SK-N-SH (cell line): Measurements from ENCODE around the gene CPNE2. TPM values are rescaled to one million over a fixed set of nuclear protein-coding genes. Genes with fewer than 3 reads are reported as not detected.

ENCODE experiments used
- CTCF ChIA-PET: fragments of 300-600, 350-600 bp; formaldehyde crosslinking; extraction: SDS; loops from one replicate; lab custom pipeline; 2021; lab: Yijun Ruan, JAX
- POLR2A ChIA-PET: fragments of 350-600 bp; sonication (Branson Sonifier 250); formaldehyde crosslinking; extraction: SDS; loops from one replicate; lab custom pipeline; 2020; ENCODE audit warnings: antibody characterized with exemption, inconsistent platforms; lab: Yijun Ruan, JAX
- DNase-seq: peaks from one replicate; pipeline ENCODE4 v3.0.0; 2012
- H2AFZ ChIP-seq: fragments of 200-600 bp; sonication (generic); 2 replicates; pipeline ENCODE4 v1.8.1; 2016; ENCODE audit warnings: antibody characterized with exemption, mild to moderate bottlenecking, low read depth
- H3F3A ChIP-seq: fragments of 200-600 bp; sonication (generic); replicated peaks from 2 replicates; pipeline ENCODE3; 2016; ENCODE audit warnings: antibody characterized with exemption, mild to moderate bottlenecking; ENCODE audit not compliant: insufficient read depth
- H3K27ac ChIP-seq, 2 experiments: fragments of 200-500 bp in 1 of 2; fragments of 200-600 bp in 1 of 2; sonication (Bioruptor generic) in 1 of 2; sonication (generic), shearing (Covaris generic) in 1 of 2; 2 replicates each; pipeline versions ENCODE4 v1.5.1 to v1.6.1; 2014 to 2016; ENCODE audit warnings: low read depth in 2 of 2, inconsistent platforms in 1 of 2, low read length in 1 of 2, mild to moderate bottlenecking in 1 of 2, mixed read lengths in 1 of 2
- H3K27me3 ChIP-seq: fragments of 200-600 bp; sonication (generic), shearing (Covaris generic); 2 replicates; pipeline ENCODE4 v1.6.1; 2016; ENCODE audit warnings: mixed run types; ENCODE audit not compliant: insufficient read depth
- H3K36me3 ChIP-seq, 2 experiments: fragments of 200-500 bp in 1 of 2; fragments of 200-600 bp in 1 of 2; sonication (Bioruptor generic) in 1 of 2; sonication (generic) in 1 of 2; replicated peaks in 1 of 2; 2 replicates each; pipeline versions ENCODE3 to v1.5.1; 2014 to 2016; ENCODE audit warnings: low read length in 1 of 2, mild to moderate bottlenecking in 1 of 2; ENCODE audit not compliant: insufficient read depth in 2 of 2, control insufficient read depth in 1 of 2
- H3K4me1 ChIP-seq, 2 experiments: fragments of 200-500 bp in 1 of 2; fragments of 200-600 bp in 1 of 2; sonication (Bioruptor generic) in 1 of 2; sonication (generic), shearing (Covaris generic) in 1 of 2; 2 replicates each; pipeline versions ENCODE4 v1.5.1 to v1.6.1; 2014 to 2016; ENCODE audit warnings: low read depth in 1 of 2, low read length in 1 of 2, mixed run types in 1 of 2; ENCODE audit not compliant: insufficient read depth in 2 of 2, control insufficient read depth in 1 of 2
- H3K4me2 ChIP-seq: fragments of 200-600 bp; sonication (generic), shearing (Covaris generic); 2 replicates; pipeline ENCODE4 v1.6.1; 2017; ENCODE audit warnings: mixed run types
- H3K4me3 ChIP-seq, 2 experiments: fragments of 200-500 bp in 1 of 2; fragments of 200-600 bp in 1 of 2; sonication (Bioruptor generic) in 1 of 2; sonication (generic), shearing (Covaris generic) in 1 of 2; 2 replicates each; pipeline versions ENCODE4 v1.5.1 to v1.8.1; 2014 to 2016; ENCODE audit warnings: low read depth in 2 of 2, inconsistent platforms in 1 of 2, low read length in 1 of 2, mild to moderate bottlenecking in 1 of 2, mixed read lengths in 1 of 2, moderate library complexity in 1 of 2
- H3K79me2 ChIP-seq: fragments of 200-600 bp; sonication (generic); 2 replicates; pipeline ENCODE4 v1.8.1; 2017; ENCODE audit warnings: mild to moderate bottlenecking; ENCODE audit not compliant: insufficient read depth
- H3K9ac ChIP-seq: fragments of 200-600 bp; sonication (generic); 2 replicates; pipeline ENCODE4 v1.6.1; 2017; ENCODE audit warnings: mixed run types
- H3K9me2 ChIP-seq: fragments of 200-600 bp; sonication (generic); 2 replicates; pipeline ENCODE4 v1.6.1; 2017; ENCODE audit warnings: mixed run types
- H3K9me3 ChIP-seq: fragments of 200-600 bp; sonication (generic); 2 replicates; pipeline ENCODE4 v1.6.1; 2017; ENCODE audit warnings: mixed run types, mild to moderate bottlenecking, moderate library complexity
- H4K20me1 ChIP-seq: fragments of 200-600 bp; sonication (generic); 2 replicates; pipeline ENCODE4 v1.6.1; 2017; ENCODE audit warnings: mild to moderate bottlenecking, mixed run types; ENCODE audit not compliant: insufficient read depth
- ELF1 ChIP-seq: IDR thresholded peaks from 2 replicates; pipeline ENCODE4 v1.4.0; 2012
- EP300 ChIP-seq, 2 experiments: IDR thresholded peaks; 2 replicates each; pipeline versions ENCODE4 v1.4.0 to v1.6.1; 2012; ENCODE audit warnings: borderline replicate concordance in 1 of 2, low read depth in 1 of 2, low read length in 1 of 2
- MXI1 ChIP-seq: IDR thresholded peaks from 2 replicates; pipeline ENCODE4 v1.6.1; 2012; ENCODE audit warnings: mild to moderate bottlenecking, low read depth, low read length, improper control_type of control experiment
- NFIC ChIP-seq: IDR thresholded peaks from 2 replicates; pipeline ENCODE4 v1.4.0; 2012; ENCODE audit warnings: borderline replicate concordance
- POLR2AphosphoS5 ChIP-seq: IDR thresholded peaks from 2 replicates; pipeline ENCODE4 v1.6.1; 2012; ENCODE audit warnings: low read depth, low read length
- RFX5 ChIP-seq: IDR thresholded peaks from 2 replicates; pipeline ENCODE4 v1.6.1; 2012; ENCODE audit warnings: mild to moderate bottlenecking, improper control_type of control experiment, low read length
- RXRA ChIP-seq: IDR thresholded peaks from 2 replicates; pipeline ENCODE4 v1.4.0; 2012; ENCODE audit warnings: low read depth, mild to moderate bottlenecking, borderline replicate concordance
- SMC3 ChIP-seq: IDR thresholded peaks from 2 replicates; pipeline ENCODE4 v1.6.1; 2012; ENCODE audit warnings: low read depth, low read length, improper control_type of control experiment
- TAF1 ChIP-seq: IDR thresholded peaks from 2 replicates; pipeline ENCODE4 v1.6.1; 2012; ENCODE audit warnings: low read depth, mild to moderate bottlenecking, low read length, moderate library complexity, borderline replicate concordance
- TEAD4 ChIP-seq: IDR thresholded peaks from 2 replicates; pipeline ENCODE4 v1.4.0; 2012; ENCODE audit warnings: mild to moderate bottlenecking, borderline replicate concordance; ENCODE audit not compliant: insufficient read depth
- USF1 ChIP-seq: IDR thresholded peaks from 2 replicates; pipeline ENCODE4 v1.4.0; 2012; ENCODE audit warnings: low read depth, borderline replicate concordance
- YY1 ChIP-seq: IDR thresholded peaks from 2 replicates; pipeline ENCODE4 v1.4.0; 2012; ENCODE audit warnings: low read depth, mild to moderate bottlenecking
- WGBS: methylation state at CpG from one replicate; pipeline ENCODE4 v1.1.6; 2017; ENCODE audit warnings: low lambda C conversion rate; 5-methylcytosine and 5-hydroxymethylcytosine counted together
- polyA plus RNA-seq, 3 experiments: library from polyadenylated mRNA; depleted of rRNA; stranded (reverse); fragments of >200 nt; gene quantifications; 2 replicates each; pipeline ENCODE4 v1.2.3, GENCODE V29; 2012
- TF ChIP-seq, protein P1 (sequence below): IDR thresholded peaks from 2 replicates; pipeline ENCODE4 v1.4.0; 2012; ENCODE audit warnings: low read depth, borderline replicate concordance
- TF ChIP-seq, protein P2 (sequence below): IDR thresholded peaks from 2 replicates; pipeline ENCODE4; 2012

The CPNE2 gene
- polyA plus RNA-seq, 1 of the 3 experiments (the other 2 are of a cell fraction), result 73.0 TPM

- no peaks in the 10 kb centered on the region for H3K9me2 ChIP-seq
- ChIA-PET POLR2A (no interaction called here), CTCF (interaction anchor here (0.6 to 4.6 kb wide), 6 partner anchors 10 to 252 kb away, joined by 3 to 21 read pairs (median 4); no protein-coding TSS in a partner anchor)
- no peak overlapping the region for H3K9ac ChIP-seq
- no peaks in the 10 kb centered on the region for H3K79me2 ChIP-seq
- H3K4me3 ChIP-seq, result no peak overlapping the region
- H4K20me1 ChIP-seq, result no peaks in the 10 kb centered on the region
- H3K4me1 ChIP-seq, result peaks cover 16 to 19% of the 10 kb centered on the region in 2 experiments; a peak in 3 of 4 replicates
- peaks cover 40 to 49% of the 10 kb centered on the region in 2 experiments for H3K36me3 ChIP-seq
- no peak overlapping the region for H3K4me2 ChIP-seq
- WGBS, result 100% methylated on average over 4 of the region's 4 CpGs
- H3F3A ChIP-seq, result peaks cover 6% of the 10 kb centered on the region
- no peak overlapping the region for H2AFZ ChIP-seq
- H3K27me3 ChIP-seq, result no peaks in the 10 kb centered on the region
- no peak for DNase-seq
- H3K27ac ChIP-seq, result no peak overlapping the region
- H3K9me3 ChIP-seq, result no peaks in the 10 kb centered on the region
- no peak for TF ChIP-seq TEAD4
- TF ChIP-seq RFX5, result no peak
- no peak for TF ChIP-seq SMC3
- TF ChIP-seq MXI1, result no peak
- TF ChIP-seq EP300 (IDR thresholded peaks at IDR 0.05; ENCODE audit: borderline replicate concordance in 1 of 2, low read depth in 1 of 2, low read length in 1 of 2), result no peak
- TF ChIP-seq USF1, result no peak
- no peak for TF ChIP-seq NFIC
- no peak for TF ChIP-seq POLR2AphosphoS5
- no peak for TF ChIP-seq RXRA
- TF ChIP-seq ELF1, result no peak
- TF ChIP-seq TAF1, result no peak
- TF ChIP-seq YY1, result no peak
- TF ChIP-seq, protein P1, sequence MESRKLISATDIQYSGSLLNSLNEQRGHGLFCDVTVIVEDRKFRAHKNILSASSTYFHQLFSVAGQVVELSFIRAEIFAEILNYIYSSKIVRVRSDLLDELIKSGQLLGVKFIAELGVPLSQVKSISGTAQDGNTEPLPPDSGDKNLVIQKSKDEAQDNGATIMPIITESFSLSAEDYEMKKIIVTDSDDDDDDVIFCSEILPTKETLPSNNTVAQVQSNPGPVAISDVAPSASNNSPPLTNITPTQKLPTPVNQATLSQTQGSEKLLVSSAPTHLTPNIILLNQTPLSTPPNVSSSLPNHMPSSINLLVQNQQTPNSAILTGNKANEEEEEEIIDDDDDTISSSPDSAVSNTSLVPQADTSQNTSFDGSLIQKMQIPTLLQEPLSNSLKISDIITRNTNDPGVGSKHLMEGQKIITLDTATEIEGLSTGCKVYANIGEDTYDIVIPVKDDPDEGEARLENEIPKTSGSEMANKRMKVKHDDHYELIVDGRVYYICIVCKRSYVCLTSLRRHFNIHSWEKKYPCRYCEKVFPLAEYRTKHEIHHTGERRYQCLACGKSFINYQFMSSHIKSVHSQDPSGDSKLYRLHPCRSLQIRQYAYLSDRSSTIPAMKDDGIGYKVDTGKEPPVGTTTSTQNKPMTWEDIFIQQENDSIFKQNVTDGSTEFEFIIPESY, result no peak
- TF ChIP-seq, protein P2, sequence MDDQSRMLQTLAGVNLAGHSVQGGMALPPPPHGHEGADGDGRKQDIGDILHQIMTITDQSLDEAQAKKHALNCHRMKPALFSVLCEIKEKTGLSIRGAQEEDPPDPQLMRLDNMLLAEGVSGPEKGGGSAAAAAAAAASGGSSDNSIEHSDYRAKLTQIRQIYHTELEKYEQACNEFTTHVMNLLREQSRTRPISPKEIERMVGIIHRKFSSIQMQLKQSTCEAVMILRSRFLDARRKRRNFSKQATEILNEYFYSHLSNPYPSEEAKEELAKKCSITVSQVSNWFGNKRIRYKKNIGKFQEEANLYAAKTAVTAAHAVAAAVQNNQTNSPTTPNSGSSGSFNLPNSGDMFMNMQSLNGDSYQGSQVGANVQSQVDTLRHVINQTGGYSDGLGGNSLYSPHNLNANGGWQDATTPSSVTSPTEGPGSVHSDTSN, result no peak
Observed at GRCh38 chr16:57152096-57153093, 60.0 kb downstream of the CPNE2 start.
